ENCODE measurements around the gene FERMT3. TPM values are rescaled to one million over a fixed set of nuclear protein-coding genes. Genes with fewer than 3 reads are reported as not detected.

FERMT3 gene
- polyA plus RNA-seq, 3 donors = 289 to 421 (median 310) TPM

- no peak overlapping the region for H3K4me3 Mint-ChIP-seq
- peaks cover 13% of the 10 kb centered on the region for H3K4me1 Mint-ChIP-seq
- H3K9me3 Mint-ChIP-seq = peaks cover 0 to 2% (median 0%) of the 10 kb centered on the region in 7 donors
- H3K27ac Mint-ChIP-seq = peak overlapping the region in 1 of 7 donors; percentile 35
- 100% methylated on average over 3 of the region's 5 CpGs for WGBS (ENCODE audit: insufficient coverage)
- H3K4me3 ChIP-seq (replicated peaks in 1 of 3; ENCODE audit: low read depth in 2 of 3, low read length in 3 of 3) = no peak overlapping the region
- no peak for TF ChIP-seq CTCF (IDR thresholded peaks at IDR 0.05)
- peaks cover 0 to 2% of the 10 kb centered on the region in 2 donors for H3K36me3 Mint-ChIP-seq
- no peak overlapping the region for H3K4me2 ChIP-seq (replicated peaks; ENCODE audit: extremely low read depth, low read length, poor library complexity, severe bottlenecking)
- H2AFZ ChIP-seq (ENCODE audit: insufficient read depth, low read depth, low read length, poor library complexity, severe bottlenecking) = no peak overlapping the region
- no peaks in the 10 kb centered on the region for H4K20me1 ChIP-seq (ENCODE audit: insufficient read depth, low read length)
- H3K9ac ChIP-seq (ENCODE audit: insufficient read depth, low read length, poor library complexity, severe bottlenecking) = no peak overlapping the region
- H3K9me3 ChIP-seq (replicated peaks in 1 of 2; ENCODE audit: control insufficient read depth in 1 of 2, insufficient read depth in 1 of 2, low read length in 2 of 2) = no peaks in the 10 kb centered on the region
- H3K36me3 ChIP-seq (replicated peaks in 1 of 2; ENCODE audit: control insufficient read depth in 1 of 2, insufficient read depth in 2 of 2, low read length in 2 of 2) = no peaks in the 10 kb centered on the region
- intact Hi-C loops (cut with micrococcal nuclease) = no loop called here
- peaks cover 13 to 22% of the 10 kb centered on the region in 2 donors for H3K4me1 ChIP-seq (ENCODE audit: control insufficient read depth in 1 of 2, insufficient read depth in 2 of 2, low read length in 2 of 2)
- no peaks in the 10 kb centered on the region for H3K27me3 ChIP-seq (ENCODE audit: control insufficient read depth in 2 of 2, insufficient read depth in 2 of 2, low read length in 2 of 2)
- H3K27me3 Mint-ChIP-seq (ENCODE audit: low read depth in 3 of 3) = peaks cover 4 to 12% (median 10%) of the 10 kb centered on the region in 3 donors
- H3K27ac ChIP-seq (ENCODE audit: low read depth in 1 of 2, low read length in 2 of 2) = no peak overlapping the region
- H3K79me2 ChIP-seq (ENCODE audit: insufficient read depth, low read length) = no peaks in the 10 kb centered on the region
- no peak for DNase-seq
These were observed 42.6 kb upstream of the FERMT3 start for GRCh38 chr11:64163951-64164350.

GRCh38 chr11:64164392-64165312 is 41.9 kb upstream of the FERMT3 start:
- intact Hi-C loops (cut with micrococcal nuclease) = no loop called here
- TF ChIP-seq CTCF (IDR thresholded peaks at IDR 0.05) = no peak
- peak overlapping the region; percentile 68 to 85 for H3K4me3 Mint-ChIP-seq
- peaks cover 4 to 12% (median 10%) of the 10 kb centered on the region in 3 donors for H3K27me3 Mint-ChIP-seq (ENCODE audit: low read depth in 3 of 3)
- Histone ChIP-seq H3K79me2 (ENCODE audit: insufficient read depth, low read length) (no peaks in the 10 kb centered on the region), H3K9me3 (replicated peaks in 1 of 2; ENCODE audit: control insufficient read depth in 1 of 2, insufficient read depth in 1 of 2, low read length in 2 of 2) (no peaks in the 10 kb centered on the region), H3K4me1 (ENCODE audit: control insufficient read depth in 1 of 2, insufficient read depth in 2 of 2, low read length in 2 of 2) (peaks cover 13 to 22% of the 10 kb centered on the region in 2 donors), H3K27ac (ENCODE audit: low read depth in 1 of 2, low read length in 2 of 2) (no peak overlapping the region), H3K4me2 (replicated peaks; ENCODE audit: extremely low read depth, low read length, poor library complexity, severe bottlenecking) (peak overlapping the region; percentile 87), H2AFZ (ENCODE audit: insufficient read depth, low read depth, low read length, poor library complexity, severe bottlenecking) (peak overlapping the region; percentile 95), H4K20me1 (ENCODE audit: insufficient read depth, low read length) (no peaks in the 10 kb centered on the region), H3K36me3 (replicated peaks in 1 of 2; ENCODE audit: control insufficient read depth in 1 of 2, insufficient read depth in 2 of 2, low read length in 2 of 2) (no peaks in the 10 kb centered on the region), H3K27me3 (ENCODE audit: control insufficient read depth in 2 of 2, insufficient read depth in 2 of 2, low read length in 2 of 2) (no peaks in the 10 kb centered on the region), H3K9ac (ENCODE audit: insufficient read depth, low read length, poor library complexity, severe bottlenecking) (peak overlapping the region; percentile 62), H3K4me3 (replicated peaks in 1 of 3; ENCODE audit: low read depth in 2 of 3, low read length in 3 of 3) (peak overlapping the region in 1 of 3 experiments; percentile 80)
- H3K36me3 Mint-ChIP-seq = peaks cover 0 to 2% of the 10 kb centered on the region in 2 donors
- peaks cover 0 to 2% (median 0%) of the 10 kb centered on the region in 7 donors for H3K9me3 Mint-ChIP-seq
- 64% methylated on average over 15 of the region's 20 CpGs for WGBS (ENCODE audit: insufficient coverage)
- peaks cover 13% of the 10 kb centered on the region for H3K4me1 Mint-ChIP-seq
- no peak for DNase-seq
- peak overlapping the region in 1 of 7 donors; percentile 19 for H3K27ac Mint-ChIP-seq

Measured in CD14-positive monocyte (primary cell).